Upper lobe of right lung (tissue), 1 donor: Measurements from ENCODE around the gene TRIM8. TPM values are rescaled to one million over a fixed set of nuclear protein-coding genes. Genes with fewer than 3 reads are reported as not detected.

ENCODE experiments used
- ATAC-seq: fragments of 200-7000 bp; cut with Tn5 transposase; one replicate; pipeline ENCODE4 v1.9.1; 2020; ENCODE audit warnings: mild to moderate bottlenecking, moderate library complexity
- DNase-seq: peaks from one replicate; pipeline ENCODE4 v3.0.0-alpha.2; 2020
- H3K27ac ChIP-seq: fragments of 200-600 bp; one replicate; pipeline ENCODE4 v1.8.0; 2022
- H3K27me3 ChIP-seq: fragments of 200-600 bp; one replicate; pipeline ENCODE4 v1.8.0; 2022; ENCODE audit warnings: mild to moderate bottlenecking
- H3K36me3 ChIP-seq: fragments of 200-600 bp; one replicate; pipeline ENCODE4 v1.8.0; 2022
- H3K4me1 ChIP-seq: fragments of 200-600 bp; one replicate; pipeline ENCODE4 v1.8.0; 2022
- H3K4me3 ChIP-seq: fragments of 200-600 bp; one replicate; pipeline ENCODE4 v1.8.0; 2022; ENCODE audit warnings: mild to moderate bottlenecking
- H3K9me3 ChIP-seq: fragments of 200-600 bp; one replicate; pipeline ENCODE4 v1.8.0; 2022
- CTCF ChIP-seq: fragments of 200-600 bp; IDR thresholded peaks from one replicate; pipeline ENCODE4 v1.8.0; 2022; ENCODE audit warnings: antibody characterized with exemption
- intact Hi-C: fragments of 100-400 bp; cut with DNase I; formaldehyde crosslinking; loops from one replicate; pipeline ENCODE4 v1.11.0; 2022
- total RNA-seq: library from RNA; stranded (reverse); fragmentation: NEBNext Ultra II Directional; extraction: Animal tissue kit (Norgen Biotek cat#: 25700); gene quantifications from one replicate; pipeline ENCODE4 v1.2.1, GENCODE V29; 2021
- donor health status: DM: no; HTN: yes; CAD: no; lungs with severe emphysema.

TRIM8 gene
- total RNA-seq, 1 donor from 2014 or later: 146 TPM

- Histone ChIP-seq H3K9me3 (no peaks in the 10 kb centered on the region), H3K36me3 (peaks cover 19% of the 10 kb centered on the region), H3K27ac (peak overlapping the region; percentile 76), H3K27me3 (no peaks in the 10 kb centered on the region), H3K4me3 (no peak overlapping the region), H3K4me1 (peaks cover 51% of the 10 kb centered on the region)
- intact Hi-C loops: no loop called here
- DNase-seq (no peak), ATAC-seq (no peak)
- no peak for TF ChIP-seq CTCF
Observed at GRCh38 chr10:102620138-102620590, 24.1 kb upstream of the TRIM8 start.

DNA sequence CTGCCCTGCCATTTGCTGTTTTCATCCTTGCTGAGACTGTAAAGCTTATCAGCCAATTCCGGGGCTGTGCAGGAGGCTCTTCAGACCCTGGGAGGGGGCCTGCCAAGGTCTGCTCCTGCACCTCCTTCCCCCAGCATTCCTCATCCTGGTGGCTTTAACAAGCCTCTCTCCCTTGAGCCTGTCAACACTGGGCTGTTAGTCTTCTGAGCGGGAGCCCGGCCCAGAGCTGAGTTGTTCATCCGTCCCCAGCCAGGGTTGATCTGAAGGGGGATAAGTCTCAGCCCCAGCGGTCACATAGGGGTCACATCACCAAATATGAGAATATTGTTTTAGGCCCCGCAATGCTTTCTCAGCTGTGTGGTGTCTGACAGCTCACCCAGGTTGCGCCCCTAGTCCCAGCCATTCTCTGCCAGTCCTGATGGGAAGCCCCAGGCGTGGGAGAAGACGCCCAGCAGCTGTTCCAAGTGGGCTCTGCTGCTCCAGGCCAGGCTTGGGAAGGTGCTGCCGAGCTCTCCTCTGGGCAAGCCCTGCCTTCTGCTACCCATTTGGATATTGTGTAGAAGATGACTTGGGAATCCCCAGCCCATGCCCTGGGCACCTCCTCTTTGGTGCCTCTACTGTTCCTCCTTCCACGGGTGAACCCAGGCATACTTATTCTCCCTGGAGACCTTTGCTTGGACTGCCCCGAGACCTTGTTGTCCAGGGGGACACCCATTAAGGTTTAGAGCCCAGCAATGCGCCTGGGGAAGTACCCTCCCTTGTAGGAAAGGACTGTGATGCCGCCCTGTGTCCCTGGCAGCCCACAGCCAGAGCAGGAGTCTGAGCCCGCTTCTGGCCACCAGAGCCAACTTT is 23.5 kb upstream of the TRIM8 start:
- no peak for TF ChIP-seq CTCF
- intact Hi-C loops: no loop called here
- DNase-seq: no peak
- peaks cover 52% of the 10 kb centered on the region for H3K4me1 ChIP-seq
- peaks cover 19% of the 10 kb centered on the region for H3K36me3 ChIP-seq
- no peak overlapping the region for H3K4me3 ChIP-seq
- ATAC-seq: peak; percentile 4
- H3K27ac ChIP-seq: peak overlapping the region; percentile 76
- H3K9me3 ChIP-seq: no peaks in the 10 kb centered on the region
- no peaks in the 10 kb centered on the region for H3K27me3 ChIP-seq

DNA sequence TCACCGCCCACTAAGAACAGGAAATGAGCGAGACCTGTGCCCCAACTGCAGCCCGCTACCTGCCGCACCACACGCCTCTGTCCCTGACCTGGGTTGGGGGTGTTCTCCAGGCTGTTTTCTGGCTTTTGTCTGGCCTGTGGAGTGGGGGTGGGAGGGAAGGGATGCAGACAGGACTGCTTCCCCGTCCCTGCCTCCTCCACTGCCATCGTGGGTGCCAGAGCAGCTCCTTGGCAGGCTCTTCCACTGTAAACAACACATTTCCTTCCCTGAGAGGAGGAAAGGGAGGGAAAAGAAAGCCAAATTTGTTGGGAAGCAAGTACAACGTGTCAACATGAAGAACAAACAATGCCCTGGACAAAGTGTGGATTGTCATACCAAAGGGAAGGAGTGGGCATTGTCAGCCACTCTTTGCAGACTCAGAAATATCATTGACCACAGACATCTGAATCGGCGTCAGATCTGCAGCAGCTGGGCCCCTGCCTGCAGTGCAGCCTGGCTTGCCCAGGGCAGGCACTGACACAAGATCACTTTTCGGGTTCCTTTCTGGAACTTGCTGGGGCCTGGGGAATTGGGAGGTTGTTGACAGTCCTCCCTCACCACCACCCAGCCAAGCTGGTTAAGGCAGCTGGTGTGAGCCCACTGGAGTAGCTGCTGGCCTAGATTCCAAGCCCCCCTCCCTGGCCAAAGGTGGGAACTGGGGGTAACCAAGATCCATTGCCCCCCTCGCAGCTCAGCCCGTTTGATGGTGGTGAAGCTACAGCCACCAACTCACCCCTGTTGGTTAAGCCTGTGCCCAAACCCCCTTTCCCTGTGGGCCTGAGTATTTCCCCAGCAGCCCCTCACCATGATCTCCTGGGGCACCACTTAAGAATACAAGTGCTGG is 22.6 kb upstream of the TRIM8 start:
- no peaks in the 10 kb centered on the region for H3K27me3 ChIP-seq
- H3K36me3 ChIP-seq: peaks cover 10% of the 10 kb centered on the region
- H3K4me3 ChIP-seq: no peak overlapping the region
- TF ChIP-seq CTCF: no peak
- ATAC-seq (peak; percentile 40), DNase-seq (no peak)
- H3K4me1 ChIP-seq: peaks cover 52% of the 10 kb centered on the region
- intact Hi-C loops: no loop called here
- peak overlapping the region; percentile 76 for H3K27ac ChIP-seq
- no peaks in the 10 kb centered on the region for H3K9me3 ChIP-seq

DNA sequence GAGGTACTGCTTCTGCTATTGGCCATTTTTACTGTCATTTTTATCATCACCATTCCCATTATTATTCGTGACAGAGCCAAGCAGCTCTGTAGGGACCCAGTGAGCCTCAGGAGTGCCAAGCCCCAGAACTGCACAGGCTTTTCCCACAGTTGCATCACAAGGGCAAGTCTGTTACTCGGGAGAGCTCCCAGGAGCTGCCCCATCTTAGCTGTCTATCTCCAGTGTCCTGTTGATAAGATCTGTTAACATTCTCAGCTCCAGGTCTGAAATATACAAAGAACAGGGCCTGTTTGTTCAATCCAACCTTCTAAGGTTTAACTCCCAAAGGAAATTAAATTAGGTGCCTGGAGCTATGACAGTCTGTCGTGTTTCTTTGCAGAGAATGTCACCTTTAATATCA is 20.2 kb upstream of the TRIM8 start:
- Histone ChIP-seq H3K36me3 (no peaks in the 10 kb centered on the region), H3K4me1 (peaks cover 72% of the 10 kb centered on the region), H3K4me3 (no peak overlapping the region), H3K9me3 (no peaks in the 10 kb centered on the region), H3K27me3 (no peaks in the 10 kb centered on the region), H3K27ac (no peak overlapping the region)
- DNase-seq (peak; percentile 20), ATAC-seq (no peak)
- intact Hi-C loops: no loop called here
- TF ChIP-seq CTCF: no peak

GRCh38 chr10:102624751-102625645 is 19.3 kb upstream of the TRIM8 start:
- no peak for ATAC-seq
- H3K27ac ChIP-seq: no peak overlapping the region
- peak; percentile 32 for DNase-seq

More at GRCh38 chr10:102624751-102625645, 19.3 kb upstream of the TRIM8 start:
- Histone ChIP-seq H3K4me1 (peaks cover 72% of the 10 kb centered on the region), H3K9me3 (no peaks in the 10 kb centered on the region), H3K27me3 (no peaks in the 10 kb centered on the region), H3K4me3 (no peak overlapping the region), H3K36me3 (peaks cover 2% of the 10 kb centered on the region)
- intact Hi-C loops: no loop called here
- no peak for TF ChIP-seq CTCF
